SJCRH30 (cell line): ENCODE results near the gene GGN. TPM values are rescaled to one million over a fixed set of nuclear protein-coding genes. Genes with fewer than 3 reads are reported as not detected.
"Not testable (repeated sequence)": the region's sequence is repeated elsewhere in the genome, so short reads cannot be mapped to it uniquely, and the experiment has no call there.

ENCODE experiments used
- DNase-seq, 2 experiments: peaks; one replicate each; pipeline ENCODE4 v3.0.0-alpha.2; 2015 to 2020
- H3K27ac ChIP-seq: fragments of 250-450 bp; sonication (Bioruptor Pico); 2 replicates; pipeline ENCODE4 v1.5.1; 2020; ENCODE audit warnings: mild to moderate bottlenecking, moderate library complexity
- H3K27me3 ChIP-seq: fragments of 250-450 bp; sonication (Bioruptor Pico); 2 replicates; pipeline ENCODE4 v1.5.1; 2020; ENCODE audit warnings: mild to moderate bottlenecking, moderate library complexity
- H3K36me3 ChIP-seq: fragments of 250-450 bp; sonication (Bioruptor Pico); 2 replicates; pipeline ENCODE4 v1.5.1; 2020; ENCODE audit warnings: mild to moderate bottlenecking, moderate library complexity
- H3K4me1 ChIP-seq: fragments of 250-450 bp; sonication (Bioruptor Pico); 2 replicates; pipeline ENCODE4 v1.5.1; 2020; ENCODE audit warnings: mild to moderate bottlenecking, moderate library complexity
- H3K4me3 ChIP-seq: fragments of 250-450 bp; sonication (Bioruptor Pico); 2 replicates; pipeline ENCODE4 v1.5.1; 2020; ENCODE audit warnings: mild to moderate bottlenecking, moderate library complexity
- H3K9me3 ChIP-seq: fragments of 250-450 bp; sonication (Bioruptor Pico); replicated peaks from 2 replicates; pipeline ENCODE4 v1.5.1; 2020; ENCODE audit warnings: mild to moderate bottlenecking, moderate library complexity
- total RNA-seq: library from RNA; depleted of rRNA; stranded (reverse); fragments of >200 nt; shearing (Covaris generic); gene quantifications from 2 replicates; pipeline ENCODE4 v1.2.3, GENCODE V29; 2014

The GGN gene
- total RNA-seq, 1 experiment from 2014 or later = 0.59 TPM

DNA sequence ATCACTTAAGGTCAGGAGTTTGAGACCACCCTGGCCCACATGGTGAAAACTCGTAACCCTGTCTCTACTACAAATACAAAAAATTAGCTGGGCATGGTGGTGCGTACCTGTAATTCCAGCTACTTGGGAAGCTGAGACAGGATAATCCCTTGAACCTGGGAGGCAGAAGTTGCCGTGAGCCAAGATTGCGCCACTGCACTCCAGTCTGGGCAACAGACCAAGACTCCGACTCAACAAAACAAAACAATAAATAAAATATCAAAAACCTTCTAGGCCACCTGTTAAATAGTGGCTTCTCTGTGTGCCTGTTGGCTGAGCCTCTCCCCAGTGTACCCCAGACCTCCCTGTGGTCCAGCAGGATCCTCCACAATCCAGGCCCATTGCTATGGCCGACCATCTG, 16.8 kb downstream of the GGN start:
- Histone ChIP-seq H3K4me3 (no peak overlapping the region), H3K27me3 (no peaks in the 10 kb centered on the region), H3K9me3 (no peaks in the 10 kb centered on the region), H3K27ac (no peak overlapping the region), H3K4me1 (peaks cover 5% of the 10 kb centered on the region; the same call in 1 of the 2 replicates), H3K36me3 (peaks cover 5% of the 10 kb centered on the region)
- DNase-seq = no peak

DNA sequence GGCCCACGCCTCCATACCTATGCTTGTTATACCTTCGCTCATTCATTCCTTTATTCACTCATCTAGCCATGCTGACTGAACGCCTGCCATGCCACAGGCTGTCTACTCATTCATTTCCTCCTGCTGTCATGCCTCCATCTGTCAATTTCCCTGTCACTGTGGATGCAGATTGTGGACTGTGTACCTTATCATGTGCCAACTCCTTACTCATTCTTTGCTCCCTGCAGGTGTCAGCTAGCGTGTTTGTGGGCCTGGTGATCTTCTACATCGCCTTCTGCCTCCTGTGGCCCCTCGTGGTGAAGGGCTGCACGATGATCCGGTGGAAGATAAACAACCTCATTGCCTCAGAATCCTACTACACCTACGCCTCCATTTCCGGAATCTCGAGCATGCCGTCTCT, 17.5 kb downstream of the GGN start:
- H3K27me3 ChIP-seq = no peaks in the 10 kb centered on the region
- no peak overlapping the region for H3K4me3 ChIP-seq
- H3K27ac ChIP-seq = no peak overlapping the region
- H3K9me3 ChIP-seq = no peaks in the 10 kb centered on the region
- H3K36me3 ChIP-seq = no peaks in the 10 kb centered on the region
- DNase-seq = no peak
- H3K4me1 ChIP-seq = no peaks in the 10 kb centered on the region

DNA sequence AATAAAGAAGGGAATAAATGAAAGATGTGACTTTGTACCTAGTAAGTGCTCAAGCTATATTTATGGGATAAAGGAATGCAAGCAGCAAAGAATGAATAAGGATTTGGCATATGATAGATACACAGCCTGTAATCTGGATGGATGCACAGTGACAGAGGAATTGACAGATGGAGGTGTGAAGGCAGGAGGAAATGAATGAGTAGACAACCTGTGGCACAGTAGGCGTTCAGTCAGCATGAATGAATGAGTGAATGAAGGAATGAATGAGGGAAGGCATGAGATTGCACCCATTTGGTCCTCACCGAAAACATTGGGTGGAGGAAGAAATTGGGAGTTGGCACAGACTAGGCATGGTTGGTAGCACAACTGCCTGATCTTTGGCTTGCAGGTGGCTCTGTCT, 18.2 kb downstream of the GGN start:
- Histone ChIP-seq H3K27me3 (no peaks in the 10 kb centered on the region), H3K4me1 (no peaks in the 10 kb centered on the region)
- DNase-seq = no peak

DNA sequence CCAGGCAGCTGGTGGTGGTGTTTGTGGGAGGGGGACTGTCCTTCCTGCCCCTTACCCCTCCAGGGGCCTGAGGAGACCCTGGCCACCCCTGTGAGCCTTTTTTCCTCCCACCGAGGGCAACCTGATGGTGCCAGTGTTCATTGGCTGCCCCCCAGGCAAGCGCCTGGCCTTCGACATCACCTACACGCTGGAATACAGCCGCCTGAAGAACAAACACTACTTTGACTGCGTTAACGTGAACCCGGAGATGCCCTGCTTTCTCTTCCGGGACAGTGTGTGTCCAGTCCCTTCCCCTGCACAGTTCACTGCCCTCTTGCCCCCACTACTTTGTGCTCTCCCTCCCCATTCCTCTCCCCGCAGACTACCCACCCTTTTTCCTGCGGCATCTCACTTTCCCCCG, 20.8 kb downstream of the GGN start:
- no peak for DNase-seq
- H3K36me3 ChIP-seq = no peaks in the 10 kb centered on the region
- H3K27me3 ChIP-seq = no peaks in the 10 kb centered on the region
- H3K9me3 ChIP-seq = no peaks in the 10 kb centered on the region
- H3K27ac ChIP-seq = no peak overlapping the region
- peaks cover 3% of the 10 kb centered on the region; the same call in 1 of the 2 replicates for H3K4me1 ChIP-seq
- no peak overlapping the region for H3K4me3 ChIP-seq

More for the DNA sequence above, 18.2 kb downstream of the GGN start:
- H3K4me3 ChIP-seq = no peak overlapping the region
- no peaks in the 10 kb centered on the region for H3K9me3 ChIP-seq
- H3K36me3 ChIP-seq = no peaks in the 10 kb centered on the region
- H3K27ac ChIP-seq = no peak overlapping the region

DNA sequence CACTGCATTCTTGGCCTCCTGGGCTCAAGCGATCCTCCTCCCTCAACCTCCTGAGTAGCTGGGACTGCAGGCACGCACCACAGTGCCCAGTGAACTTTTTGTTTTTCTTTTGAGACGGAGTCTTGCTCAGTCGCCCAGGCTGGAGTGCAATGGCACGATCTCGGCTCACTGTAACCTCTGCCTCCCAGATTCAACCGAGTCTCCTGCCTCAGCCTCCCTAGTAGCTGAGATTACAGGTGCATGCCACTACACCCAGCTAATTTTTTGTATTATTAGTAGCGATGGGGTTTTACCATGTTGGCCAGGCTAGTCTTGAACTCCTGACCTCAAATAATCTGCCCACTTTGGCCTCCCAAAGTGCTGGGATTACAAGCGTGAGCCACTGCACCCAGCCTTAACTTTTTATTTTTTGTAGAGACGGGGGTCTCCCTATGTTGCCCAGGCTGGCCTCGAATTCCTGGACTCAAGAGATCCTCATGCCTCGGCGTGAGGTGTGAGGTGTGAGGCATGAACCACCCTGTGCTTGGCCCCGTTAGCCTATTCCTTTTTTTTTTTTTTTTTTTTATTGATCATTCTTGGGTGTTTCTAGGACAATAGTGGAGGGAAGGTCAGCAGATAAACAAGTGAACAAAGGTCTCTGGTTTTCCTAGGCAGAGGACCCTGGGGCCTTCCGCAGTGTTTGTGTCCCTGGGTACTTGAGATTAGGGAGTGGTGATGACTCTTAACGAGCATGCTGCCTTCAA, 24.7 kb downstream of the GGN start:
- H3K9me3 ChIP-seq, DNase-seq, H3K27ac ChIP-seq, H3K36me3 ChIP-seq, H3K27me3 ChIP-seq, H3K4me1 ChIP-seq: not testable (repeated sequence)
- peak overlapping the region; percentile 58 for H3K4me3 ChIP-seq

DNA sequence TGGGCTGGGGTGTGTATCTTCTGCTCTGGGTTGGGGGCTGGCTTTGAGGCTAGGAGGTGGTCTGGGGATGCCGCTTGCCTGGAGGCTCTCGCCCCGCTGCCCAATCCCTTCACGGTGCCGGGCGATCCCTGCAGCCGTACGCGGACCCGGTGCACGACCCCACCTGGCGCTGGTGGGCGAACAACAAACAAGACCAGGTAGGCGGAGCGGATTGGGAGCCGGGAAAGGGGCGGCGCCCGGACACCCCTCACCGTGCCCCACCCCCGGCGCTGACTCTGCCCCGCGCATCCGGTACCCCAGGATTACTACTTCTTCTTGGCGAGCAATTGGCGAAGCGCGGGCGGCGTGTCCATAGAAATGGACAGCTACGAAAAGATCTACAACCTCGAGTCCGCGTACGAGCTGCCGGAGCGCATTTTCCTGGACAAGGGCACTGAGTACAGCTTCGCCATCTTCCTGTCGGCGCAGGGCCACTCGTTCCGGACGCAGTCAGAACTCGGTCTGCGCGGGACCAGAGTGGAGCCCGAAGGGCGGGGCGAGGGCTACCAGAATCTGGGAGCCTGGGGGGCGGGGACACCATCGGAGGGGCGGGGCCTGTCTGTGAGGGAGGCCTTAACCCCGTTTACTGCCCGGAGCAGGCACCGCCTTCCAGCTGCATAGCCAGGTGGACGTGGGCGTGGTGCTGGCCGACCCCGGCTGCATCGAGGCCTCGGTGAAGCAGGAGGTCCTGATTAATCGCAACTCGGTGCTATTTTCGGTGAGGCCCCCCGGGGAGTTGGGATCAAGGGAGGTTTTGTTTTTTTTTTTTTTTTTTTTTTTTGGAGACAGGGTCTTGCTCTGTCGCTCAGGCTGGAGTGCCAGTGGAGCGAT, 25.5 kb downstream of the GGN start:
- peak overlapping the region; percentile 58 for H3K4me3 ChIP-seq
- H3K9me3 ChIP-seq = no peaks in the 10 kb centered on the region
- peaks cover 8% of the 10 kb centered on the region; the same call in 1 of the 2 replicates for H3K27me3 ChIP-seq
- H3K27ac ChIP-seq = no peak overlapping the region
- DNase-seq = peak; percentile 87 to 90
- H3K36me3 ChIP-seq = no peaks in the 10 kb centered on the region
- peaks cover 3% of the 10 kb centered on the region; the same call in 1 of the 2 replicates for H3K4me1 ChIP-seq

DNA sequence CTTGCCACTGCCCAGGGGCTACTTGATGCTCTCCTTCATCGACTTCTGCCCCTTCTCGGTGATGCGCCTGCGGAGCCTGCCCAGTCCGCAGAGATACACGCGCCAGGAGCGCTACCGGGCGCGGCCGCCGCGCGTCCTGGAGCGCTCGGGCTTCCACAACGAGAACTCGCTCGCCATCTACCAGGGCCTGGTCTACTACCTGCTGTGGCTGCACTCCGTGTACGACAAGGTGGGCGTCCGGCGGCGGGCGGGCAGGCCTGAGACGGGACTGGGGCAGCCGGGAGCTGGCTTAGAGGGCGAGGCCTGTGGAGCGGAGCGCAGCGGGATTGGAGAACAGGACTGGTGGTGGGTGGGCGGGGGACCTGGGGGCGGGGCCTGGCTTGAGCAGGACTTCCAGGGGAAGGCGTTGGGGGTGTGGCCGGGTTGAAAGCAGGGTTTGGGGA, 26.2 kb downstream of the GGN start:
- H3K4me3 ChIP-seq = peak overlapping the region; percentile 58
- no peaks in the 10 kb centered on the region for H3K9me3 ChIP-seq
- H3K27ac ChIP-seq = no peak overlapping the region
- DNase-seq = peak; percentile 86 to 88
- H3K36me3 ChIP-seq = no peaks in the 10 kb centered on the region
- H3K27me3 ChIP-seq = peaks cover 8% of the 10 kb centered on the region; the same call in 1 of the 2 replicates
- peaks cover 3% of the 10 kb centered on the region; the same call in 1 of the 2 replicates for H3K4me1 ChIP-seq

DNA sequence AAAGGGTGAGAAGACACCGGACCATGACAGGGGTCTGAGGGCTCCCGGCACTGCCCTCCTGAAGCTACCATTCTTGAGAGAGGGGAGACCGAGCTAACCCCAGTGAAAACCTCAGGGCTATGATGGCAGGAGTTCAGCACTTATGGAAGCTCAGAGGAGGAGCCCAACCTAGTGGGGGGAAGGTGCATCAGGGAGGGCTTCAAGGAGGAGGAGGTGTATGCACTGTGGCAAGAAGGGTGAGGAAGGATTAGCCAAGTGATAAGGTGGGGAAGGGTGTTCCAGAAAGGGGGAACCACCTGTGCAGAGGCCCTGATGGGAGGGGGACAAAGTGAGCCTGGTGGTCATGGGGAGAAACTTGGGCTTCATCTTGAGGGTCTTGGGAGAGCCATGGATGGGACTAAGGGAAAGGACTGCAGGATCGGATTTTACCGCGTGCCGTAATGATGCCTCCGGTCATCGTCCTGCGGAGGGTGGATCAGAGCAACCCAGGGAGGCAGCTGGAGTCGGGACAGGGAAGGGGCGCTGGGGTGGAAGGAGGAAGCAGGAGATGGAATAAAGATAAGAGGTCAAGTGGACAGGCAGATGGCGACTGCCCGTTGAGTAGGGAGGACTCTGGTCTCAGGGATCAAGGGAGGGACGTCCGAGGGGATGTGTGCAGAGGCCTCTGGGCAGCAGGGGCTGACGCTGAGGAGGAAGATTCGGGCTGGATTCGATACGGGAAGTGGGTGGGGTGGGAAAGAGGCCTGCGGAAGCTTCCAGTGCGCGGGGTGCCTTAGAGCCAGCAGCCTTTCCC, 26.8 kb downstream of the GGN start:
- peaks cover 3% of the 10 kb centered on the region; the same call in 1 of the 2 replicates for H3K4me1 ChIP-seq
- H3K27ac ChIP-seq = no peak overlapping the region
- H3K4me3 ChIP-seq = no peak overlapping the region; the same call in 1 of the 2 replicates
- peaks cover 14% of the 10 kb centered on the region for H3K27me3 ChIP-seq
- H3K36me3 ChIP-seq = no peaks in the 10 kb centered on the region
- no peak for DNase-seq
- no peaks in the 10 kb centered on the region for H3K9me3 ChIP-seq

DNA sequence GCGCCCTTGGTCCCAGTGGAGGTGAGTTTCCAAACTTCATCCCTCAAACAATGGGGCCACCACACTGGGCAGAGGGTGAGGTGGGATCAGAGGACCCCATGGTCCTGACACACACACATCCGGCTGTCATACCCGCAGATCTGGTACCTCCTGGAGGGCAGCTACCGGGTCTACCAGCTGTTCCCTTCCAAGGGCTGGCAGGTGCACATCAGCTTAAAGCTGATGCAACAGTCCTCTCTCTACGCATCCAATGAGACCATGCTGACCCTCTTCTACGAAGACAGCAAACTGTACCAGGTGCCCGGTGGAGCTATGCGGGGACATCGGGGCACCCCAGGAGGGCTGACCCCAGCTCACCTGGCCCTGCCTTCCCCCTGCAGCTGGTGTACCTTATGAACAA, 27.5 kb downstream of the GGN start:
- Histone ChIP-seq H3K4me3 (no peak overlapping the region), H3K27me3 (peaks cover 16% of the 10 kb centered on the region), H3K4me1 (peaks cover 3% of the 10 kb centered on the region; the same call in 1 of the 2 replicates), H3K36me3 (no peaks in the 10 kb centered on the region), H3K27ac (no peak overlapping the region), H3K9me3 (no peaks in the 10 kb centered on the region)
- DNase-seq = no peak

DNA sequence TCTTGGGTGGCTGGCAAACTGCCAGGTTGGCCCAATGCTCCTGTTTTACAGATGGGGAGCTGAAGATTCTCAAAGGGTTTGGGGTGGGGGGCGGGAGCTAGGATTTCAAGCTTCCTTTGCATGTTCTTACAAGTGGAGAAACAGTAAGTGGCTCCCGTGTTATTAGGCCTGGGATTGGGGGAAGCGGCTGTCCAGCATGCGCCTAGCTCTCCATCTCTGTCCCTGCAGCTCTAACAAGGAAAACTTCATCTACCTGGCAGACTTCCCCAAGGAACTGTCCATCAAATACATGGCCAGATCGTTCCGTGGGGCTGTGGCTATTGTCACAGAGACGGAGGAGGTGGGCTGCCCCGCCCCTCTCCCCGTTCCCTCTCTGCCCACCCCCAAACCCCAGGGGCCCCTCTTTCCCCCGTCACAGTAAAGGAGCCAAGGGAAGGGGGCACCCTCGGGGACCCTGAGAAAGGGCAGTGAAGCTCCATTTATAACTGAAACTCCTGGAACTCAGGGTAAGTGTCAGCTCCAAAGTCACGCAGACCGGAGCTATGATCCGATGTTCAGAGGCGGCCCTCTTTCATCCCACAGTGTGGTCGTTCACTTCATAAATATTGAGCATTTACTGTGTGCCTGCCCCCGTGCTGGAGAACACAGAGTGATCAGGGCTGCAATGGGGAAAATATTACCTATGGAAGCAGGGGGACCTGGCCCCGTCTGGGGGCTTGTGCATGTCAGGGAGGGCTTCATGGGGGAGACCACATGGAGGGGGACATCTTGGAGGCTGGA, 28.4 kb downstream of the GGN start:
- Histone ChIP-seq H3K27me3 (peaks cover 16% of the 10 kb centered on the region), H3K4me3 (no peak overlapping the region)
- no peak for DNase-seq

DNA sequence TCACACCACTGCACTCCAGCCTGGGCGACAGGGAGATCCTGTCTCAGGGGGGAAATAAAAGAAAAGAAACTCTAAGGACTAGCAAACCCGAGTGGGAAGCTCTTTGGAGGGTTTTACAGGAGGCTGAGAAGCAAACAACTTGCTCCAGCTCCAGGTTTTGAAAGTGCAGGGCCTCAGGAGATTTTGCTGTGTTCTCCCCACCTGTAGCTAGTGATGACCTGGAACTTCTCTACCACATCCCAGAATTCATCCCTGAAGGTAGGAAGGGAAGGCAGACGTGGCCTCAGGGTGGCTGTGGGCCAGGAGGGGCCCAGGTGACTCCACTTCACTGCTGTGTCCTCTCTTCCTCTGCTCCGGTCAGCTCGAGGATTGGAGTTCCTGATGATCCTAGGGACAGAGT, 29.8 kb downstream of the GGN start:
- H3K4me1 ChIP-seq = peaks cover 4% of the 10 kb centered on the region; the same call in 1 of the 2 replicates
- no peak for DNase-seq
- H3K4me3 ChIP-seq = no peak overlapping the region
- no peaks in the 10 kb centered on the region for H3K36me3 ChIP-seq
- no peaks in the 10 kb centered on the region for H3K9me3 ChIP-seq
- H3K27ac ChIP-seq = no peak overlapping the region
- peaks cover 16% of the 10 kb centered on the region for H3K27me3 ChIP-seq

More for the DNA sequence above, 28.4 kb downstream of the GGN start:
- Histone ChIP-seq H3K27ac (no peak overlapping the region), H3K4me1 (peaks cover 3% of the 10 kb centered on the region; the same call in 1 of the 2 replicates), H3K36me3 (no peaks in the 10 kb centered on the region), H3K9me3 (no peaks in the 10 kb centered on the region)

DNA sequence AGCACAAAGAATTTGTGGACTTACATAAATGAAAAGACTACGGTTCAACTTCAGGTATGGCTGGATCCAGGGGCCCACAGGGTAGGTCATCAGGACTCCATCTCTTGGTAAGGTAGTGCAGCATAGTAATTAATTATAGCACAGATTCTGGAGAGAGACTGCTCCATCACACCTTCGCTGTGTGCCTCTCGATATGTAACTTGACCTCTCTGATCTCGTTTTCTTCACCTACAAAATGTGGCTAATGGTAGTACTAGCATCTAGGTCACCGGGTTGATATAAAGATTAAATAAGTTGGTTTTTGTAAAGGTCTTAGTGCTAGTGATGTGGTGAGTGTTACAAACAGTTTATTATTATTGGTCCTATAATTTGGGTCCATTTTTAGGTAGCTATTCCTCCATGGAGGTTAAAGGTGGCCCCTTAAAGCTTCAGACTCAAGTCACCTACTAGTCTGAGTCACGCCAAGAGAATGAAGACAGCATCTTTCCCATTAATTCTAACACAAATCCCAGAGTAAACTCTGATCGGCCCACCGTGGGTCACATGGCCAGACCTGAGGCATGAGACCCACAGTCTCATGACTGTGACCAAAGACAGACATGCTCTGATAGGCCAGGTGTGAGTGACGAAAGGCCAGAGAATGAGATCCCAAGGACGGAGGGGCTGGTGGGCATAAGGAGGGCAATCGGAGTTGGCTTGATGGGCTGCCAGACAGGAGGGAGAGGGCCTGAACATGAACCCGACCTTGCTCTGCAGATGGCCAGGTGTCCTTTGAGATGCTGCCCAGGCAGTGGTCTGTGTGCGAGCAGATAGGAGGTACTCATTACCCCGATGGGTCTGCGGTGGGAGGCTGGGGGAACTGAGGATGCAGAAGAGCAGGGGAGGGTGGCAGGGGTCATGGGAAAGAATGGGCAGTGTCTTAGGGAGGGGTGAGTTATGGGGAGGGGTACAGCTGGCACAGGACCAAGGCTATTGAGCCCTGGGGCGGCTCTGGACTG, 31.8 kb downstream of the GGN start:
- no peaks in the 10 kb centered on the region for H3K36me3 ChIP-seq
- no peak overlapping the region for H3K27ac ChIP-seq
- no peaks in the 10 kb centered on the region for H3K9me3 ChIP-seq
- peaks cover 16% of the 10 kb centered on the region for H3K27me3 ChIP-seq
- H3K4me1 ChIP-seq = peaks cover 8% of the 10 kb centered on the region
- DNase-seq = no peak
- no peak overlapping the region for H3K4me3 ChIP-seq

DNA sequence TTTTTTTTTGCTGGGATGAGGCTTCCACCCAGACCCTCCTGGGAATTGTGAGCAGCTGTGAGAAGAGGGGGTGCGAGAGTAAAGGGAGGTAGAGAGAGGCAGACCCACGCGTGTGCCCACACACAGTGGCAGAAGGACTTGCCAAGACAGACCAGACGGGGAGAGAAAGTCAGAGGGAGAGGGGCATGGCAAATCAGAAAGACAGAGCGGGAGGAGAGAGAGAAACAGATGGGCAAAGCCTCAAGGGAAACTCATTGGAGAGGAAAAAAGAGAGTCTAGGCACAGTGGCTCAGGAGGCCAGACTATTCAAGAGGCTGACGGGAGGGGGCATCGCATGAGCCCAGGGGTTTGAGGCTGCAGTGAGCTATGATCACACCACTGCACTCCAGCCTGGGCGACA, 35.2 kb downstream of the GGN start:
- no peaks in the 10 kb centered on the region for H3K9me3 ChIP-seq
- H3K4me3 ChIP-seq = no peak overlapping the region
- no peak overlapping the region for H3K27ac ChIP-seq
- peaks cover 8% of the 10 kb centered on the region for H3K4me1 ChIP-seq
- H3K36me3 ChIP-seq = no peaks in the 10 kb centered on the region
- H3K27me3 ChIP-seq = peaks cover 8% of the 10 kb centered on the region; the same call in 1 of the 2 replicates
- DNase-seq = peak in 1 of 2 experiments; percentile 57
